Endothelial cell of umbilical vein (primary cell): ENCODE results near the gene OOSP4A.

Experiments used
- EZH2 ChIP-seq: IDR thresholded peaks from 2 replicates; pipeline ENCODE4 v1.6.1; 2012; ENCODE audit warnings: borderline replicate concordance, low read depth, mild to moderate bottlenecking, moderate library complexity, low read length, inconsistent platforms; ENCODE audit not compliant: severe bottlenecking
- JUN ChIP-seq: IDR thresholded peaks from 2 replicates; pipeline ENCODE4 v1.6.1; 2011; ENCODE audit warnings: borderline replicate concordance, low read depth; ENCODE audit not compliant: insufficient read length, insufficient read depth
- TF ChIP-seq, protein P1 (sequence below), 2 donors: IDR thresholded peaks; 1 replicate in 1 of 2; 2 replicates in 1 of 2; pipeline ENCODE4 v1.5.1; 2011; ENCODE audit warnings: low read length in 2 of 2, mild to moderate bottlenecking in 2 of 2, moderate library complexity in 2 of 2, control low read depth in 1 of 2, inconsistent platforms in 1 of 2, low read depth in 1 of 2; ENCODE audit not compliant: insufficient read depth in 1 of 2; ENCODE audit errors: extremely low read depth in 1 of 2
- TF ChIP-seq, protein P2 (sequence below): IDR thresholded peaks from 2 replicates; pipeline ENCODE4 v1.6.1; 2011; ENCODE audit not compliant: insufficient read depth, insufficient read length

DNA sequence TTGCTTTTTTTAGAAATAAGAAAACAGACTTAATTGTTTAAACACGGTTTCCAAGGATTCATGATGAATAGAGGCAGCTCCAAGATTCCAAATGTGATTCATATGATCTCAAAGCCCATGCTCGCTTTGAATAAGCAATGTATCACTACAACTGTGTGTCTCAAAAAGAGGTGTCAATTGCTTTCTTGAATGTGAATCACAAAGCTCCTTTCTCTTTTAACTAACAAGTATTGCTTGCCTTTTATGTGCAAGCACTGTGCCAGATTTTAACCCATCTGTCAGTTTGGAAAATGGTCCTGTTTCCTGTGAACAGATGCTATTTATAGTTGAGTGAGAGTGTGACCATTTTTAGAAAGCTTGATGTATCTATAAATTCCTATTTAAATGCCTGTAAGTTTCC lies 19.1 kb upstream of the OOSP4A start:
- TF ChIP-seq JUN = no peak
- TF ChIP-seq, protein P1, sequence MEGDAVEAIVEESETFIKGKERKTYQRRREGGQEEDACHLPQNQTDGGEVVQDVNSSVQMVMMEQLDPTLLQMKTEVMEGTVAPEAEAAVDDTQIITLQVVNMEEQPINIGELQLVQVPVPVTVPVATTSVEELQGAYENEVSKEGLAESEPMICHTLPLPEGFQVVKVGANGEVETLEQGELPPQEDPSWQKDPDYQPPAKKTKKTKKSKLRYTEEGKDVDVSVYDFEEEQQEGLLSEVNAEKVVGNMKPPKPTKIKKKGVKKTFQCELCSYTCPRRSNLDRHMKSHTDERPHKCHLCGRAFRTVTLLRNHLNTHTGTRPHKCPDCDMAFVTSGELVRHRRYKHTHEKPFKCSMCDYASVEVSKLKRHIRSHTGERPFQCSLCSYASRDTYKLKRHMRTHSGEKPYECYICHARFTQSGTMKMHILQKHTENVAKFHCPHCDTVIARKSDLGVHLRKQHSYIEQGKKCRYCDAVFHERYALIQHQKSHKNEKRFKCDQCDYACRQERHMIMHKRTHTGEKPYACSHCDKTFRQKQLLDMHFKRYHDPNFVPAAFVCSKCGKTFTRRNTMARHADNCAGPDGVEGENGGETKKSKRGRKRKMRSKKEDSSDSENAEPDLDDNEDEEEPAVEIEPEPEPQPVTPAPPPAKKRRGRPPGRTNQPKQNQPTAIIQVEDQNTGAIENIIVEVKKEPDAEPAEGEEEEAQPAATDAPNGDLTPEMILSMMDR (IDR thresholded peaks at IDR 0.05; ENCODE audit: extremely low read depth in 1 of 2, insufficient read depth in 1 of 2, low read depth in 1 of 2, low read length in 2 of 2) = no peak
- TF ChIP-seq EZH2 = no peak
- TF ChIP-seq, protein P2, sequence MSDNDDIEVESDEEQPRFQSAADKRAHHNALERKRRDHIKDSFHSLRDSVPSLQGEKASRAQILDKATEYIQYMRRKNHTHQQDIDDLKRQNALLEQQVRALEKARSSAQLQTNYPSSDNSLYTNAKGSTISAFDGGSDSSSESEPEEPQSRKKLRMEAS = no peak
